ENCODE measurements around the gene RNGTT. TPM values are rescaled to one million over a fixed set of nuclear protein-coding genes. Genes with fewer than 3 reads are reported as not detected.

Gene RNGTT
- total RNA-seq, 1 experiment from 2014 or later: 25.7 TPM

DNA sequence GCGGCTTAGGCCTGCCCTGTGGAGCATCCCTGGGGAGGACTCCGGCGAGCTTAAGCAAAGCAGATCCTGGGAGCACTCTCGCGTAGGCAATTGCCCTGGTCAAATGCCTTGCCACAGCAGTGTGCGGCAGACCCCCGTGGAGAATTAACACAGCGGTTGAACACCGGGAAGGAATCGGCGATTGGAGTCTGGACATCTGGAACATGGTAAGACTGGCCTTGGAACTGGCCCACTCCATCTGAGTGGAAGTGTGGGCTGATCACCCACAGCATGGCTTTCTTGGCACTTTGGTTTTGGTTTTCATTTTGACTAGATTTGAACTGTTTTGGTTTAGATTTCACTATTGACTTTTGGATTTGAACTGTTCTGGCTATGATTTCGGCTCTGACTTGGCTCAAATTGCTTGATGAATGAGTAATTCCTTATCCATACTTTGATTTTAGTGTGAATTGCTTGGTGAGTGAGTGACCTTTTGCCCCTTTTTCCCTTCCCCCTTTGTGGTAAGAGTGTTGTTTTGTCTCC is 300.7 kb downstream of the RNGTT start:
- DNase-seq (ENCODE audit: low read depth): no peak

DNA sequence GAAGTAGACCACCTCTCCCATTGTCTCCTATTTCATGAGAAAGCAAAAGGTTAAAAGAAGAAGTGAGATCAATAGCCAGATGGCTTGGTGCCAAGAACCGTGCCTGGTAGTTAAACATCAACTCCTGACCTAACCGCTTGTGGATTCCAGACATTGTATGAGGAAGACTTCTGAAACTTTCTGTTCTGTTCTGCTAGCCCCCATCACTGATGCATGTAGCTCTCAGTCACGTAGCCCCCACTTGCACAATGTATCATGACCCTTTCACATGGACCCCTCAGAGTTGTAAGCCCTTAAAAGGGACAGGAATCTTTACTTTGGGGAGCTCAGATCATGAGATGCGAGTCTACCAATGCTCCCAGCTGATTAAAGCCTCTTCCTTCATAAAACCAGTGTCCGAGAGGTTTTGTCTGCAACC is 301.2 kb downstream of the RNGTT start:
- DNase-seq (ENCODE audit: low read depth): no peak

DNA sequence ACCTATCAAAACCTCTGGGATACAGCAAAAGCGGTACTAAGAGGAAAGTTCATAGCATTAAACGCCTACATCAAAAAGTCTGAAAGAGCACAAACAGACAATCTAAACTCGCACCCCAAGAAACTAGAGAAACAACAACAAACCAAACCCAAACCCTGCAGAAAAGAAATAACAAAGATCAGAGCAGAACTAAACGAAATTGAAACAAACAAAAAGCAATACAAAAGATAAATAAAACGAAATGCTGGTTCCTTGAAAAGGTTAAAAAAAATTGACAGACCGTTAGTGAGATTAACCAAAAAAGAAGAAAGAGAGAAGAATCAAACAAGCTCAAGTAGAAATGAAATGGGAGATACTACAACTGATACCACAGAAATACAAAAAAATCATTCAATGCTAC is 302.3 kb downstream of the RNGTT start:
- no peak for DNase-seq (ENCODE audit: low read depth)

DNA sequence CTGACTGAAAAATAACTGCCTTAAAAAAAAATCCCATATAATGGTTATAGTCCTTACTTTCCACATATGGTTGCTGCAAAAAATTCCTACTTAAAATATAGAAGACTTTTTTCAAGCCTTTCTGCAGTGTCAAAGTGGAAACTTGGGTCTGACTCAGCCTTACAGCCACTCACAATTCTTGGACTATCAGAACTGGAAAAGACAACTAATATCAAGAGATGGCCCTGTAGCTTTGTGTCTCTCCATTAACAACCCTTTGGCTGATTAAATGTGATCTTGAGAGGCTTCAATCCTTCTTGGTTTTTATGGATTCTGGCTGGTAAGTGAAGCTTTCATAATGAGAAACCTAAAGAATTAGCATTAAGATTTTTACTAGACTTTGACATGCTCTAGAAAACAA is 307.8 kb downstream of the RNGTT start:
- no peak for DNase-seq (ENCODE audit: low read depth)

DNA sequence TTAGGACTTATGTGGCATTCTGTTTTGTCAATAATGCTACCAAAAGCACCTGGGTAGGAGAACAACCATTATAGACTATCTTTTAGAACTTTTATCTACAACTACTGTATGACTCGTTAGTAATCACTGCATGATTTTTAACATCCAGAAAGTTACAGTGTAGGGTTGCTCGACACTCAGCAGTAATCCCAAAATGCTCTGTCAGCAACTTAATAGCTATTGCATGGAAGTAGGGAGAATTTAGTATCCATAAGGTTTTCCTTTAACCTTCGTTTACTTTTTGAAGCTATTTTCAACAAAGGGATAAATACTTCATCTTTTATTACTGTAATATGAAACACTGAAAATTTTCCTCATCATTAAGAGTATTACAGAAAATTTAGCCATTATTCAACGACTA is 309.5 kb downstream of the RNGTT start:
- no peak for DNase-seq (ENCODE audit: low read depth)

DNA sequence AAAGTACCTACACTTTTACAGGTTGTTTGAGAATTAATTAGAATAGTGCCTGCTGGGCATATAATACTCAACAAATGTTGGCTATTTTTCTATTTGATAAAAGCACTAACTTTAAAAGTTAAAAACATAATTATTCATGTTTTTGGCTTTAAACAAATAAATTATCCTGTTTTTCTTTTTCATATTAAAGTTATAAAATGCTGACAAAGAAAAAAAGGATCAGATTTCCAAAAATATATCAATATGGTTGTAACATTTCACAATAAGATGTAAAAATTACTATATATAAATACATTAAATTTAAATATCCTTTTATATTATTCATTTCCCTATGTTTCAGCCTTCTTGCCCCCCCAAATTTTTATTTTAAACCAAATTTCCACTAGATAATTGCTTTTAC is 312.0 kb downstream of the RNGTT start:
- DNase-seq (ENCODE audit: low read depth): no peak

DNA sequence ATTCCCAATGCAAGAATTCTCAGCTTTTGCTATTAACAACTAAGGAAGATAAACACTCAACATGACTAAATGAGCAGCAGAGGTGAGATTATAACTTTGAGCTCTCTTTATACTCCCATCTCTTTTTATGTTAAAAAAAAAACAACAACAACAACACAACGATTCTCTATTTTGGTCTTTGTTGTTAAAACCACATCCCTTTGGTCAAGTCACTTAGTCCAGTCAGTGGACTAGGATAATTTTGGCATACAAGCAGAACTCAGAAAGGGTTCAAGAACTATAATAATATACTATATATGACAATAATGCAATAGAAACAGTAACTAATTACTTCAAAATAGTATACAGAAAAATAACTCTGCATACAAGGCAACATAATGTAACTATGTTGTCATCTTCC is 312.4 kb downstream of the RNGTT start:
- DNase-seq (ENCODE audit: low read depth): no peak

DNA sequence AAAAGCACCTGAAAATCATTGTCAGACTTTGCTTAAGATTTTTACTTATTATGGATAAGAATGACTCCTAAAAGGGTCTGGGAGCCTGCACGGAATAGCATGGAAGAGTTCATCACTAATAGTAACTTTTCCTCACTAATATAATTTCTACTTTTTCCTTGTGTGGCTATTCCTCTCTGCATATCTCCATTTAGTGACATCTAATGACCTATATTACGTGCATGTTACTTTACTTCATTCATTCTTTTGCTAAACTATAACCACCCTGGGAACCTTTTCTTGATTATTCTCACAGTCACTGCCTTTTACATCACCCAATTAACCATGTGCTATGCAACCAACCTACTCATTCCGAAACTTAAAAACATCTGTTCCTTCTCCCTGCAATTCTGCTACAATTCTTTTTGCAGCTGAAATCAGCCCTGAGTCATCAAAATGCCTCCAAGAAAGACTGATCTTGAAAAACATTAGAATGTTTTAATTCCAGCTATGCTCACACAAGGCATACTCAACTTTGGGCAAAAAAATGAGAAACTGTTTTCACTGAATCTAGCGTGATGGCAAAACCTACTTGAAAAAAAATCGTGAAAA is 313.3 kb downstream of the RNGTT start:
- DNase-seq (ENCODE audit: low read depth): peak; percentile 67

DNA sequence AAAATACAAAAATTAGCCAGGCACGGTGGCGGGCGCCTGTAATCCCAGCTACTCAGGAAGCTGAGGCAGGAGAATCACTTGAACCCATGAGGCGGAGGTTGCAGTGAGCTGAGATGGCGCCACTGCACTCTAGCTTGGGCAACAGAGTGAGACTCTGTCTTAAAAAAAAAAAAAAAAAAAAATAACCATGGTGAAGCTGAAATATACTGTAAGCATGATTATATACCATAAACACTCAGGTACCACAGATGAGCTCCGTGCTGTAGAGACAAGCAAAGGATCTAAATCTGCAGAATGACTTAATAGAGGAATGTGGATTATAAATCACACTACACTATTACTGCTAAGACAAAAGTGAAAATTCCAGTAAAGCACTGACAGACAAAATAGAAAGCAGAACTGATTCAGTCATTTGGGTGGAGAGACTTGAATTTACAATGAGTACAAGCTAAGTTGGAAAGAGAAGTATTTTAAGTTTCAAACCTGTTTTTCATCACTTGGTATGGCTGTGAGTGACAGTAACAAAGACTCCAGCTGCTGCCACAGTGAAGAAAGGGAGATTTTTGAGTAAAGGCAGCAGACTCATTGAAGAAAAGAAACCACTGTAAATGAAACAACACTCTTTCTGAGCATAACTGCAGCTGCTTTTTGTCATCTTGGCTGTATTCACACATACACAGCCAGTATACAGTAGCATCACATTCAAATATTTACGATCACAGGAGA is 322.1 kb downstream of the RNGTT start:
- no peak for DNase-seq (ENCODE audit: low read depth)

DNA sequence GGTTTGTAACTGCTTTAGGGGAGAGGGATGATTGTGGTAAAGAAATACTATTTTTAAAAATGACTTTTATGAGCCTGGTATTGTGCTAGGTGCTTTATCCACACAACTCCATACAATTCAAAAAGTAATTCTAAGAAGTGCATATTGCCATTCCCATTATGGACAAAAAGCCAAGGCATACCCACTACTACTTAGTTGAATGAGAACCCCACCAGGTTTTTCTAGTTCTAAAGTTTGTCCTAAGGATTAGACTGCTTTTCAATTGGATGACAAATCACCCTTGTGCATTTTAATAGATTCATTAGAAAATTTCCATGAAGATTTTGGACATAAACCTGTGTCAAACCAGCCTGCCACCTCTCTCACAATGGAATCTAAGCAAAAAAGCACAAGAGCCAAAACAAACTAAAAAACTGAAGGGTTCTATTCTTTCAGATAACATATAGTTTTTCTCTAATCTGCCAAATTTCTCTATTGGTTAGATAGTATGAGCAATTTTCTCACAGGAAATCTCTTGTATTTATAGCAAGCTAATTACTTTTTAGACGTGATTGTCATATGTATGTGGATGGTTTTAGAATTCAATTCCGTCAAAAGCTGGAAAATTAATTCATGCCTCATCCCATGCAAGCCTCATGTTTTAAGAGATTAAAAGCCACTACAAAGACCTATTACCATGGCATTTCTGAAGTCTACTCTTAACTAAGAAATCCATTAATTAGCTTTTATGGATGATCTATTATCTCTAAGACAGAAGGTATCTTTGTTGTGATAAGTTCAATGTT is 325.5 kb downstream of the RNGTT start:
- DNase-seq (ENCODE audit: low read depth): no peak

DNA sequence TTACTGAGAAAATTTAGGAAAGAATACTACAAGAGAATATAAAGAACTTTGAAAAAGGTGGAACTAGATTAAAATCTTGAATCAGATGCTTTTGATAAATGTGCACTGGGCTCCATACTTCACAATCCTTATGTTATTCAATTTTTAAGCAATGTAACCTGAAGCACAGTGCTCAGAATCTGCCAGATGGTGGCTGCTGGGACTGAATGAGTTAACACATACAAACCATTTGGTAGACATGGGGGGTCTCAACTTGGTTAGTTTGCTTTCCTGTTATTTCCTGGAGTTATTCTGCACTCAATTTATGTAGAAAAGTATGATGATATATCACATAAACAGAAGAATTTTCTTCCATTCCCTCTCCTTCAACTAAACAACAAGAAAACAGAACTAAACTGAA is 326.5 kb downstream of the RNGTT start:
- DNase-seq (ENCODE audit: low read depth): no peak

DNA sequence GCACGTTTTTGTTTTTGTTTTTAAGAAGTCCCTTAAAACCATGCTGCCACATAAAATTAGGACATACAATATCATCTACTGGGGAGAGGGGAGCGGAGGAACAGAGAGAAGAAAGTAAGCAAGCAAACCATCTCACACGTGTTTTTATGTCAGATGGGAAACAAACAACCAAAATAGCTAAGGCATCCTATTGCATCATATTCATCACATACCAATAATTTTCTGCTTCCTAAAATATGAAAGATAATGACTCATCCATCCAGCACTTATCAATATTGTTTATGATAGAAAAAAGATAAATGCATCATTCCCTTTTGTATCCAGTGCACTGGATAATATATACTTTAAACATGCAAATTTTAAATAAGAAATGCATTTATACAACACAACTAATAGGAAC is 329.6 kb downstream of the RNGTT start:
- no peak for DNase-seq (ENCODE audit: low read depth)

DNA sequence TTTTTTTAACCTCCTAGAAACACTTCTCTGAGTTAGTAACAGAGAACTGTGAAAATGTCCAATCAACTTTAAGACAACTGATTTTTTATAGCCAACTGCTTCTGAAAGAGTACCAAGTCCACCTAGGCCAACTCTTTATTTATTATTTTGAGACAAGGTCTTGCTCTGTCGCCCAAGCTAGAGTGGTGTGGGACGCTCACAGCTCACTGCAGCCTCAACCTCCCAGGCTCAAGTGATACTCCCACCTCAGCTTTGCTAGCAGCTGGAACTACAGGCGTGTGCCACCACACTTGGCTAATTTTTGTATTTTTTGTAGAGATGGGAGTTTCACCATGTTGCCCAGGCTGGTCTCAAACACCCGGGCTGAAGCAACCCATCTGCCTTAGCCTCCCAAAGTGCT is 331.6 kb downstream of the RNGTT start:
- no peak for DNase-seq (ENCODE audit: low read depth)

DNA sequence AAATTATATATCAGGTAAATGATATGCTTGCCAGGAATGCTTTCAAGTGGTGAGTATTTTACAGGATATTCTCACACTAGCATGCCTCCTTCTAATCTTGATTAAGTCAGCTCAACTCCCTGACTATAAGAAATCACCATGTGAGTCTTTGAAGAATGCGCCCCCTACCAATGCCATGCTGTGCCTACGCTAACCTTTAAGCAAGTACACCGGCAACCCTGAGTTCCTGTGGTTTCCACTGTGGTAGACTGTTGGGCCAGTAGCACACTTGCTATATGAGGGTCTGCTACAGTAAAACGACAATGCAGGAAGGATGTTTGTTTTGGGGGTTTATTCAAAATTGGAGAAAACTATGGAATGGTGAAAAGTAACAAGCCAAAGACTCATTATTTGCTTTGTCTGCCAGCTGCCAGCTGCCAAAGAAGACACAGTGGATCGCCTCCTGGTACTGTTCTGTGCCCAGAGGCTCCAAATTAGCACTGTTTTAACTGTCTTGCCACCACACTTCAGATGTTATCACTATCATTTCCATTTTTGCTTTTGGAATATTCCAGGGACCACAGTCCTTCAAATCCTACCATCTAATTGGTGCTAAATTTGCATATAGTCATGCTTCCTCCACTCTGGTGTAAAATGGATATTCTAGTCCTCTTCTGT is 333.5 kb downstream of the RNGTT start:
- peak; percentile 3 for DNase-seq (ENCODE audit: low read depth)

DNA sequence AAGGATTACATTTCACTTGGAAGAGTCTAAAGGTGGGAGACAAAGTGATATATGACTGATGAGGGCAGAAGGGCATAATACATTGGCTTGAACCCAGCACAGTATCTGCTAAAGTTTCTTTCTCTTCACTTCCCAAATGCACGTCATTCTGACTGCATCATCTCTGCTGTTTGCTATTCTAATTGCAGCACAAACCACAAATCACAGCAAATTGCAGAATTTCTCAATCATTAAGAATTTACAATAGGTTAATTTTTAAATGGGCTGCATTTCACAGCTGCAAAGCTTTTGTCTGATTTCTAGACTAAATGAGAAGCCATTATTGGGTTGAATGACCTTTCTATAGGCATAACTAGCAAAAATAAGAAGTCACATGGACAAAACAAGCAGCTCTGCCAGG is 337.0 kb downstream of the RNGTT start:
- no peak for DNase-seq (ENCODE audit: low read depth)

DNA sequence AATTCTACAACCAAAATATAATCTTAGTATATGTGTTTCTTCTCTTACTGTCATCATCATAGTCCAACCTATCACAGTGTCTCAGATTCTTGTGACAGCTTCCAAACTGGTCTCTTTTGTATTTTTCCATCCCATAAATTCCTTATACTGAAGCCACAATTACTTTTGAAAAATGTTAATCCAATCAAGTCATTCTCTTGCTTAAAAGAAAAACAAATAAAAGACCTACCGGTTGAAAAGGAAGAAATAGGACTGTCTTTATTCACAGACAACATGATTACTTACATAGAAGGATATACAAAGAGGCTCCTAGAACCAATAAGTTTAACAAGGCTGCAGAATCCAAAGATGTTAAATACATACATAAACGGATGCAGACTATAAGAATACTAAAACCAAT is 339.9 kb downstream of the RNGTT start:
- no peak for DNase-seq (ENCODE audit: low read depth)

DNA sequence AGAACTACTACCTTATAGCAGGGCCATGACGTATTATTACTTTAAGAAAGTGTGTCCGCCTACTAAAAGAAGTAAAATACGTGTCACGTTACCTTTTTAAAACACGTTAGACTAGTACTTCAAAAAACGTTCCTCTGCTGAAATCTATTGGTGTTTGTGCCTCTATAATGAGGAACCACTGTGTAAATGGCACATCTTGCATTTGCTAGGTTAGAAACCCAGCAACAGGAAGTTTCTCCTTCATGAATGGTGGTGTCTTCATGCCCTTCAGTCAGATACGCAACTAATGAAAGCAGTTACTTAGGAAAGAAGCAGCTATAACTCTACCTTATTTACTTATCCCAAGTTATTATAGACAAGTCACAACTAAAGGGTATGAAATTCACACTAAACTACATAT is 343.5 kb downstream of the RNGTT start:
- no peak for DNase-seq (ENCODE audit: low read depth)

DNA sequence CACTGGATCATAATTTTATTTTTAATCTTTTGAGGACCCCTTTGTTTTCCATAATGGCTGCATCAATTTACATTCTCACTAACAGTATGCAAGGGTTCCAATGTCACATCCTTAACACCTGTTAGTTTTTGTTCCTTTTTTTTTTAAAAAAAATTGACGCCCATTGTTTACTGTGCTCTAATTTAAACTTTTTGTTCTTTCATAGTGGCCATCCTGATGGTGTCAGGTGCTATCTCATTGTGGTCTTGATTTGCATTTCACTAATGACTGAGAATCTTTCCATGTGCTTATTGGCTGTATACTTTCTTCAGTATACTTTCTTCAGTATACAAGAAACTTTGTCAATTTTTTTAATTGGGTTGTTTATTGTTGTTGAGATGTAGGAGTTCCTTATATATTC is 347.0 kb downstream of the RNGTT start:
- DNase-seq (ENCODE audit: low read depth): no peak

DNA sequence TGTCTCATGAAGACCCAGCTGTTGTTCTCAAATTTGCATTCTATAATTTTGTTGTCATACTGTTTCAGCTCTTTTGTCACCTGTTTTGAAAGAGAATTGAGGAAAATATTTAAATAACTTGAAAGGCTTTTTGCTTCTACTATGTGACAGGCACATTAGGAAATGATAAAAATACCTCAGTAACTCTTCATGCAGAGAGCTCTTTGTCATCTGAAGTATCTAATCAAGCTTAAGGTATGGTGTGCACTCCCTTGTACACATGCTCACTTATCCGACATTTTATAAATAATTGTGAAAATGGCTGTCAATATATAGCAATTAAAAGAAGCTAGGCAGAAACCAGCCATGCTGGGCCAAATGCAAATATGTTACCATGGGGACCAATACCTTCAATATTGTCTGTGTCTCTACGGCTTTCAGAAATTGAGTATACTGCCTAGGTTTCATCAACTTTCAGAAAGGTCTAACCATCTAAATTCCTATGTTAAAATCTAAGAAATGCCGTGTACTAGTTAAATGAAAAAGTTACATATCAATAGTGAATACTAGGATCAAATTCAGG is 349.0 kb downstream of the RNGTT start:
- DNase-seq (ENCODE audit: low read depth): no peak

DNA sequence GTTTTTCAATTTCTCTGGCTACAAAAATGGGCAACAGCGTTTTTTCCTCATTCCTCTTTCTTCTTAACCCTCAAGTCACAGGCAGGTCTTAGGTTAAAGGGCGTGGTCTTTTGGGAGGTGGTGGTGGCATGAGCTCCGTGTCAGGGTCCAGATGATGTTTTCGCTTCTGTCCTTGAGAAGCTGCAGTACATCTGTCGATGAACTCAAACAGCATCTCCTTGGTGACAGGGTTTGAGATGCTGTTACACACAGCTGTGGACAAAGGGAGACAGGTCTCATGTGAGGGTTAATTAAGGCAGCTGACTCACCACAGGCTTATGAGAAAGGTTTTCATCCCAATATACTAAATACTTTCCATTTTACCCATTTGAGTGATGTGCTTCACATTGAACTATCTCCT is 350.8 kb downstream of the RNGTT start:
- no peak for DNase-seq (ENCODE audit: low read depth)

DNA sequence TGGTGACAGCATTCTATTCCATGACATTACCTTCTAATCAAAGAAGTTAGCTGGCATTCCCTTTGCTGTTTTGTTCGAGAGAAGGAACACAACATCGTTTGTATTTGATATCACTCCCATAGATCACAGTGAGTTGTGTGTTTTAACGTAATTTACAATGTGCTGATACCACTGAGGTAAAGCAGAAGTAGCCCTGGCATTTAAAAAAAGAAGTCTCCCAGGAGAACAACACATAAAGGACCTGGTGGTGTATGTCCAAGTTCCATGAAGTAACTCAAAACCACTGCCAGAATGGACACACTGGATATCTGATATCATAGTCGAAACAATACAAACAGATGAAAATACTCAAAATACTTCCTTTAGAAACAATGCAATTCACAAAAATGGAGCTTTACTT is 351.7 kb downstream of the RNGTT start:
- DNase-seq (ENCODE audit: low read depth): no peak

DNA sequence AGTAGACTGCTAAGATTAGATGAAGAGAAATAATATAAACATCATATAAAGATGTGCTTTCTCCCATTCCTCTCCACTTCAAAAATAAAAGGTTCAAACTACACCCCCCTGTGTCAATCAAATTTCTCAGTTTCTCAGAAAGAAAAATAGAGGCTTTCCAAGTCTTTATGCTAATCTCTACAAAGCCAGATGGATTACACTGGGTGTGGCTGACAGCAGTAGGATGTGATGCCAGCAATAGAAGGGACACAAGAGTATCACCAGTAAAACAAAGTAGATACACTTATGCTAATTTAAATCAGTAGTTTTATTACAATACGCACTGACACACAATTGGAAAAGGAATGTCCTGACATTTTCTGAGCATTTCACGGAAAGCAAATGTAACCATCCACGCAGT is 353.4 kb downstream of the RNGTT start:
- no peak for DNase-seq (ENCODE audit: low read depth)
